K562 (cell line): ENCODE measurements around the gene SHC1. TPM values are rescaled to one million over a fixed set of nuclear protein-coding genes. Genes with fewer than 3 reads are reported as not detected.

Source experiments
- AFF1 ChIP-seq, 2 experiments: fragments of 450-650 bp; IDR thresholded peaks; 2 replicates each; pipeline ENCODE4 v1.6.1; 2018; ENCODE audit warnings: mild to moderate bottlenecking in 2 of 2, low read depth in 1 of 2; ENCODE audit not compliant: partially characterized antibody in 2 of 2
- CAMTA2 ChIP-seq: fragments of 250-450 bp; sonication (Bioruptor Pico); conservative IDR thresholded peaks from 2 replicates; pipeline ENCODE4 v1.5.1; 2022
- FOXK2 ChIP-seq, 2 experiments: fragments of 450-650 bp; IDR thresholded peaks in 1 of 2; conservative IDR thresholded peaks in 1 of 2; 2 replicates each; pipeline ENCODE4 v1.6.1; 2016; ENCODE audit warnings: low read depth in 2 of 2, mild to moderate bottlenecking in 1 of 2
- GABPA ChIP-seq: fragments of 200-800 bp; sonication (Bioruptor generic); conservative IDR thresholded peaks from 2 replicates; pipeline ENCODE4 v1.6.1; 2016; ENCODE audit warnings: low read depth, missing genetic modification characterization, missing compliant biosample characterization
- HINFP ChIP-seq: fragments of 450-650 bp; conservative IDR thresholded peaks from 2 replicates; pipeline ENCODE4 v1.6.1; 2016; ENCODE audit warnings: missing genetic modification characterization, low read depth, mild to moderate bottlenecking, control low read depth, missing compliant biosample characterization
- MXI1 ChIP-seq: IDR thresholded peaks from 2 replicates; pipeline ENCODE4 v1.6.1; 2011; ENCODE audit warnings: low read depth, mild to moderate bottlenecking, improper control_type of control experiment, low read length
- POU5F1 ChIP-seq: fragments of 150-350 bp; IDR thresholded peaks from 2 replicates; pipeline ENCODE4 v1.6.1; 2014; ENCODE audit warnings: borderline replicate concordance, low read length, low read depth, mild to moderate bottlenecking; ENCODE audit not compliant: partially characterized antibody
- RAD21 ChIP-seq, 2 experiments: fragments of 250-450 bp in 1 of 2; fragments of 450-650 bp in 1 of 2; sonication (Bioruptor Pico) in 1 of 2; formaldehyde crosslinking in 1 of 2; IDR thresholded peaks in 1 of 2; conservative IDR thresholded peaks in 1 of 2; 2 replicates each; pipeline versions ENCODE4 v1.4.0 to v1.8.0; 2020 to 2022; ENCODE audit warnings: mild to moderate bottlenecking in 2 of 2, moderate library complexity in 1 of 2
- TBP ChIP-seq: optimal IDR thresholded peaks from 2 replicates; pipeline ENCODE3; 2011; ENCODE audit warnings: low read depth, low read length, improper control_type of control experiment
- ZNF280B ChIP-seq: fragments of 250-450 bp; sonication (Bioruptor Pico); IDR thresholded peaks from 2 replicates; pipeline ENCODE4 v1.5.1; 2021; ENCODE audit warnings: mild to moderate bottlenecking
- ZNF311 ChIP-seq: fragments of 250-450 bp; sonication (Bioruptor Pico); IDR thresholded peaks from 2 replicates; pipeline ENCODE4 v1.4.0; 2020; ENCODE audit warnings: mild to moderate bottlenecking, moderate library complexity
- polyA plus RNA-seq, 8 experiments: library from polyadenylated mRNA; depleted of rRNA in 4 of 8; stranded (reverse) in 5 of 8; unstranded in 3 of 8; fragments of >200 nt; fragmentation: Nextera tagmentation in 2 of 8; fragmentation: Illumina TruSeq in 1 of 8; extraction: Ambion mirVana in 2 of 8; extraction: Trizol in 1 of 8; gene quantifications; 2 replicates each; pipeline versions ENCODE4 v1.2.1 to v1.2.3, GENCODE V29; 2011 to 2014; ENCODE audit warnings: inconsistent platforms in 1 of 8, missing spikeins in 1 of 8
- total RNA-seq, 7 experiments: library from RNA; depleted of rRNA in 6 of 7; stranded (reverse); fragments of >200 nt in 6 of 7; fragmentation: Illumina TruSeq in 2 of 7; extraction: Trizol in 2 of 7; gene quantifications; 2 replicates each; pipeline versions ENCODE4 v1.2.1 to v1.2.3, GENCODE V29; 2011 to 2021; ENCODE audit warnings: low replicate concordance in 1 of 7
- TF ChIP-seq, protein P1 (sequence below): fragments of 200-800 bp; sonication (Bioruptor generic); IDR thresholded peaks from 2 replicates; pipeline ENCODE4 v1.6.1; 2017; ENCODE audit warnings: missing genetic modification characterization, missing compliant biosample characterization
- TF ChIP-seq, protein P2 (sequence below), 2 experiments: fragments of 250-450 bp in 1 of 2; fragments of 450-650 bp in 1 of 2; sonication (Bioruptor Pico) in 1 of 2; IDR thresholded peaks; 2 replicates each; pipeline versions ENCODE4 v1.6.1 to v1.8.0; 2016 to 2021; ENCODE audit warnings: mild to moderate bottlenecking in 2 of 2, moderate library complexity in 2 of 2, missing compliant biosample characterization in 1 of 2, missing genetic modification characterization in 1 of 2
- TF ChIP-seq, protein P3 (sequence below): sonication (generic); formaldehyde crosslinking; IDR thresholded peaks from 2 replicates; pipeline ENCODE4 v1.8.0; 2022; ENCODE audit warnings: missing genetic modification reagents, mild to moderate bottlenecking, borderline replicate concordance

The SHC1 gene
- total and polyA plus RNA-seq, 9 of the 15 experiments (the other 6 are each of a cell fraction or from before 2014, with no cell fraction given): 4.1 to 113 (median 51.9) TPM

GRCh38 chr1:155003766-155004351, 33.3 kb upstream of the SHC1 start (continued):
- no peak for TF ChIP-seq AFF1 (IDR thresholded peaks at IDR 0.05; ENCODE audit: low read depth in 1 of 2, partially characterized antibody in 2 of 2)
- TF ChIP-seq, protein P1, sequence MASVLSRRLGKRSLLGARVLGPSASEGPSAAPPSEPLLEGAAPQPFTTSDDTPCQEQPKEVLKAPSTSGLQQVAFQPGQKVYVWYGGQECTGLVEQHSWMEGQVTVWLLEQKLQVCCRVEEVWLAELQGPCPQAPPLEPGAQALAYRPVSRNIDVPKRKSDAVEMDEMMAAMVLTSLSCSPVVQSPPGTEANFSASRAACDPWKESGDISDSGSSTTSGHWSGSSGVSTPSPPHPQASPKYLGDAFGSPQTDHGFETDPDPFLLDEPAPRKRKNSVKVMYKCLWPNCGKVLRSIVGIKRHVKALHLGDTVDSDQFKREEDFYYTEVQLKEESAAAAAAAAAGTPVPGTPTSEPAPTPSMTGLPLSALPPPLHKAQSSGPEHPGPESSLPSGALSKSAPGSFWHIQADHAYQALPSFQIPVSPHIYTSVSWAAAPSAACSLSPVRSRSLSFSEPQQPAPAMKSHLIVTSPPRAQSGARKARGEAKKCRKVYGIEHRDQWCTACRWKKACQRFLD (CRISPR knock-in tag): peak; percentile 67
- TF ChIP-seq RAD21 (CRISPR knock-in tag; conservative IDR thresholded peaks at IDR 0.05 in 1 of 2, IDR thresholded peaks at IDR 0.05 in 1 of 2): no peak
- TF ChIP-seq, protein P2, sequence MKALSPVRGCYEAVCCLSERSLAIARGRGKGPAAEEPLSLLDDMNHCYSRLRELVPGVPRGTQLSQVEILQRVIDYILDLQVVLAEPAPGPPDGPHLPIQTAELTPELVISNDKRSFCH (CRISPR knock-in tag; IDR thresholded peaks at IDR 0.05): no peak
- TF ChIP-seq, protein P2 (tag; IDR thresholded peaks at IDR 0.05): no peak
- TF ChIP-seq, protein P3, sequence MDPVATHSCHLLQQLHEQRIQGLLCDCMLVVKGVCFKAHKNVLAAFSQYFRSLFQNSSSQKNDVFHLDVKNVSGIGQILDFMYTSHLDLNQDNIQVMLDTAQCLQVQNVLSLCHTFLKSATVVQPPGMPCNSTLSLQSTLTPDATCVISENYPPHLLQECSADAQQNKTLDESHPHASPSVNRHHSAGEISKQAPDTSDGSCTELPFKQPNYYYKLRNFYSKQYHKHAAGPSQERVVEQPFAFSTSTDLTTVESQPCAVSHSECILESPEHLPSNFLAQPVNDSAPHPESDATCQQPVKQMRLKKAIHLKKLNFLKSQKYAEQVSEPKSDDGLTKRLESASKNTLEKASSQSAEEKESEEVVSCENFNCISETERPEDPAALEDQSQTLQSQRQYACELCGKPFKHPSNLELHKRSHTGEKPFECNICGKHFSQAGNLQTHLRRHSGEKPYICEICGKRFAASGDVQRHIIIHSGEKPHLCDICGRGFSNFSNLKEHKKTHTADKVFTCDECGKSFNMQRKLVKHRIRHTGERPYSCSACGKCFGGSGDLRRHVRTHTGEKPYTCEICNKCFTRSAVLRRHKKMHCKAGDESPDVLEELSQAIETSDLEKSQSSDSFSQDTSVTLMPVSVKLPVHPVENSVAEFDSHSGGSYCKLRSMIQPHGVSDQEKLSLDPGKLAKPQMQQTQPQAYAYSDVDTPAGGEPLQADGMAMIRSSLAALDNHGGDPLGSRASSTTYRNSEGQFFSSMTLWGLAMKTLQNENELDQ: no peak
- no peak for TF ChIP-seq TBP
- no peak for TF ChIP-seq ZNF280B (CRISPR knock-in tag)
- TF ChIP-seq MXI1: no peak
- no peak for TF ChIP-seq FOXK2 (conservative IDR thresholded peaks at IDR 0.05 in 1 of 2, IDR thresholded peaks at IDR 0.05 in 1 of 2; ENCODE audit: low read depth in 2 of 2)
- TF ChIP-seq ZNF311 (CRISPR knock-in tag): no peak
- no peak for TF ChIP-seq CAMTA2 (CRISPR knock-in tag)
- no peak for TF ChIP-seq HINFP
- TF ChIP-seq GABPA (tag): peak; percentile 90
- TF ChIP-seq POU5F1: no peak
